GM12878 (cell line): ENCODE measurements around the gene ARFRP1. TPM values are rescaled to one million over a fixed set of nuclear protein-coding genes. Genes with fewer than 3 reads are reported as not detected.

Experiments
- ATAC-seq: fragments of 200-7000 bp; cut with Tn5 transposase; 3 replicates; pipeline ENCODE4 v1.9.1; 2020; ENCODE audit warnings: mild to moderate bottlenecking, moderate library complexity
- BruUV-seq: library from RNA; stranded (reverse); fragments of 400-500 nt; replicated peaks from 2 replicates; lab custom pipeline; 2021; lab: Mats Ljungman, UMichigan
- CTCF ChIA-PET: fragments of 300-600 bp; sonication (Branson Sonifier 250); formaldehyde crosslinking; extraction: SDS; loops from one replicate; lab custom pipeline; 2021; ENCODE audit warnings: inconsistent platforms; lab: Yijun Ruan, JAX
- POLR2A ChIA-PET: fragments of 350-600 bp; formaldehyde crosslinking; extraction: SDS; loops from one replicate; lab custom pipeline; 2021; ENCODE audit warnings: inconsistent platforms; lab: Charles Lee
- RAD21 ChIA-PET: fragments of 300-600 bp; sonication (Branson Sonifier 250); formaldehyde crosslinking; loops from one replicate; lab custom pipeline; 2023; ENCODE audit warnings: antibody characterized with exemption; ENCODE audit not compliant: unreplicated experiment; lab: Charles Lee
- SMC1A ChIA-PET: fragments of 300-600 bp; sonication (Branson Sonifier 250); formaldehyde crosslinking; loops from one replicate; lab custom pipeline; 2023; ENCODE audit not compliant: unreplicated experiment, uncharacterized antibody; lab: Charles Lee
- DNase-seq: peaks from one replicate; pipeline ENCODE4 v3.0.0-alpha.2; 2011; ENCODE audit warnings: low read depth, low spot score
- FAIRE-seq: peaks from 3 replicates; lab custom pipeline; 2011; peaks lifted over from hg19 to GRCh38; lab: Jason Lieb, UNC
- H2AFZ ChIP-seq: 2 replicates; pipeline ENCODE4 v1.6.0; 2011; ENCODE audit warnings: low read depth, low read length, control low read depth; ENCODE audit not compliant: control insufficient read depth
- H3K27ac ChIP-seq: 2 replicates; pipeline ENCODE4 v1.5.1; 2011; ENCODE audit warnings: control low read depth; ENCODE audit not compliant: control insufficient read depth, insufficient read depth
- H3K27me3 ChIP-seq, 2 experiments: replicated peaks in 1 of 2; 2 replicates each; pipeline versions ENCODE4 v1.6.0 to v1.6.1; 2011; ENCODE audit warnings: low read length in 1 of 2; ENCODE audit not compliant: control insufficient read depth in 2 of 2, insufficient read depth in 2 of 2
- H3K36me3 ChIP-seq, 2 experiments: 2 replicates each; pipeline ENCODE4 v1.5.1; 2011; ENCODE audit warnings: low read length in 1 of 2; ENCODE audit not compliant: control insufficient read depth in 2 of 2, insufficient read depth in 2 of 2
- H3K4me1 ChIP-seq: 2 replicates; pipeline ENCODE4 v1.6.1; 2011; ENCODE audit warnings: mild to moderate bottlenecking, low read length, moderate library complexity, mixed read lengths; ENCODE audit not compliant: control insufficient read depth, insufficient read depth
- H3K4me2 ChIP-seq: 2 replicates; pipeline ENCODE4 v1.6.0; 2011; ENCODE audit warnings: control low read depth; ENCODE audit not compliant: control insufficient read depth, insufficient read depth
- H3K4me3 ChIP-seq: fragments of 200-600 bp; sonication (generic); 2 replicates; pipeline ENCODE4 v1.5.1; 2016
- H3K79me2 ChIP-seq: 2 replicates; pipeline ENCODE4 v1.6.0; 2011; ENCODE audit warnings: low read length; ENCODE audit not compliant: control insufficient read depth, insufficient read depth
- H3K9ac ChIP-seq: 2 replicates; pipeline ENCODE4 v1.8.0; 2011; ENCODE audit warnings: low read length, control low read depth, mixed read lengths; ENCODE audit not compliant: control insufficient read depth, insufficient read depth
- H3K9me3 ChIP-seq: replicated peaks from 3 replicates; pipeline ENCODE4 v1.5.1; 2011; ENCODE audit warnings: mild to moderate bottlenecking, low read length; ENCODE audit not compliant: control insufficient read depth, insufficient read depth
- H4K20me1 ChIP-seq: 2 replicates; pipeline ENCODE4 v1.6.0; 2011; ENCODE audit not compliant: control insufficient read depth, insufficient read depth
- JUND ChIP-seq: IDR thresholded peaks from 2 replicates; pipeline ENCODE4 v1.6.1; 2012; ENCODE audit warnings: low read depth, mild to moderate bottlenecking, low read length, improper control_type of control experiment, moderate library complexity
- MAX ChIP-seq: IDR thresholded peaks from 2 replicates; pipeline ENCODE4 v1.6.1; 2012; ENCODE audit warnings: low read depth, low read length, improper control_type of control experiment
- POU2F2 ChIP-seq: IDR thresholded peaks from 3 replicates; pipeline ENCODE4 v1.6.1; 2011; ENCODE audit warnings: low read depth, mild to moderate bottlenecking, low read length, borderline replicate concordance
- TCF7 ChIP-seq: IDR thresholded peaks from 2 replicates; pipeline ENCODE4 v1.6.1; 2014; ENCODE audit warnings: antibody characterized with exemption, borderline replicate concordance
- WRNIP1 ChIP-seq: IDR thresholded peaks from 2 replicates; pipeline ENCODE4 v1.6.1; 2011; ENCODE audit warnings: low read depth, low read length, improper control_type of control experiment, borderline replicate concordance
- WGBS: methylation state at CpG from one replicate; pipeline ENCODE4 v1.1.6; 2016; ENCODE audit warnings: low lambda C conversion rate; ENCODE audit not compliant: insufficient replicate concordance, insufficient coverage; ENCODE audit errors: missing lambda C conversion rate; 5-methylcytosine and 5-hydroxymethylcytosine counted together
- in situ Hi-C: fragments of 300-500 bp; cut with MboI; formaldehyde crosslinking; loops from 9 replicates; pipeline ENCODE4 v1.14.3; 2018; ENCODE audit warnings: mixed read lengths
- intact Hi-C: fragments of 100-400 bp; cut with micrococcal nuclease; formaldehyde crosslinking; loops from one replicate; pipeline ENCODE4 v1.14.2; 2022; ENCODE audit not compliant: unreplicated experiment
- polyA plus RNA-seq, 11 experiments: library from polyadenylated mRNA; depleted of rRNA in 4 of 11; unstranded in 6 of 11; stranded (reverse) in 5 of 11; fragments of >200 nt; fragmentation: Nextera tagmentation in 4 of 11; fragmentation: Illumina TruSeq in 1 of 11; extraction: Ambion mirVana in 4 of 11; extraction: Trizol in 1 of 11; gene quantifications; 1 replicate in 1 of 11; 2 replicates in 10 of 11; pipeline versions ENCODE4 v1.2.1 to v1.2.3, GENCODE V29; 2011 to 2016; ENCODE audit warnings: inconsistent platforms in 2 of 11, missing spikeins in 2 of 11, low read depth in 1 of 11
- total RNA-seq, 4 experiments: library from RNA; depleted of rRNA in 3 of 4; stranded (reverse); fragments of >200 nt in 3 of 4; fragmentation: Illumina TruSeq in 1 of 4; extraction: Trizol in 1 of 4; gene quantifications; 2 replicates each; pipeline versions ENCODE4 v1.2.1 to v1.2.3, GENCODE V29; 2013 to 2021
- TF ChIP-seq, protein P1 (sequence below): fragments of 450-650 bp; IDR thresholded peaks from 2 replicates; pipeline ENCODE4 v1.6.1; 2017; ENCODE audit warnings: mild to moderate bottlenecking

The ARFRP1 gene
- total and polyA plus RNA-seq, 10 of the 15 experiments (the other 5 are each of a cell fraction or from before 2014, with no cell fraction given), result 0.37 to 71.7 (median 34.6) TPM

DNA sequence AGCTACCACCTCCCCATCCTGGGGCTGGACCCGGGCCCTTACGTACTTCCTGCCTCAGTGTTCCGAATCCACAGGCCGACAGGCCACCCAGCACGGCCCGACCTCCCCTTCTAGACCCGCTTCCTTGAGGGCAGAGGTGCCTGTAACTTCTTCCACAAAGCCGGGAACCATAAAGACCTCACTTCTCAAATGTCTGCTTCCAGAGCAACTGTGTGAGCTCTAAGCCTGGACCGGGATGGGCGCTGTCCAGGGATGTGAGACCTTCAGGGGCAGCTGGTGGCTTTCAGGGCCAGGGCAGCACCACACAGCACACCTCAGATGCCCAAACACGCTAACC lies 41.1 kb upstream of the ARFRP1 start:
- RAD21 ChIA-PET, result no interaction called here
- in situ Hi-C loops (no loop called here), intact Hi-C loops (no loop called here)
- no peak overlapping the region for H3K27ac ChIP-seq
- H4K20me1 ChIP-seq, result no peaks in the 10 kb centered on the region
- POLR2A ChIA-PET, result no interaction called here
- no peak overlapping the region for H2AFZ ChIP-seq
- H3K4me1 ChIP-seq, result no peaks in the 10 kb centered on the region
- no peaks in the 10 kb centered on the region for H3K79me2 ChIP-seq
- 71% methylated on average over 11 of the region's 11 CpGs for WGBS
- FAIRE-seq (no peak), DNase-seq (no peak), ATAC-seq (no peak)
- SMC1A ChIA-PET, result no interaction called here
- TF ChIP-seq JUND, result no peak
- TF ChIP-seq TCF7, result no peak
- TF ChIP-seq, protein P1, sequence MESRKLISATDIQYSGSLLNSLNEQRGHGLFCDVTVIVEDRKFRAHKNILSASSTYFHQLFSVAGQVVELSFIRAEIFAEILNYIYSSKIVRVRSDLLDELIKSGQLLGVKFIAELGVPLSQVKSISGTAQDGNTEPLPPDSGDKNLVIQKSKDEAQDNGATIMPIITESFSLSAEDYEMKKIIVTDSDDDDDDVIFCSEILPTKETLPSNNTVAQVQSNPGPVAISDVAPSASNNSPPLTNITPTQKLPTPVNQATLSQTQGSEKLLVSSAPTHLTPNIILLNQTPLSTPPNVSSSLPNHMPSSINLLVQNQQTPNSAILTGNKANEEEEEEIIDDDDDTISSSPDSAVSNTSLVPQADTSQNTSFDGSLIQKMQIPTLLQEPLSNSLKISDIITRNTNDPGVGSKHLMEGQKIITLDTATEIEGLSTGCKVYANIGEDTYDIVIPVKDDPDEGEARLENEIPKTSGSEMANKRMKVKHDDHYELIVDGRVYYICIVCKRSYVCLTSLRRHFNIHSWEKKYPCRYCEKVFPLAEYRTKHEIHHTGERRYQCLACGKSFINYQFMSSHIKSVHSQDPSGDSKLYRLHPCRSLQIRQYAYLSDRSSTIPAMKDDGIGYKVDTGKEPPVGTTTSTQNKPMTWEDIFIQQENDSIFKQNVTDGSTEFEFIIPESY, result no peak
- no peak for TF ChIP-seq POU2F2
- no peak for TF ChIP-seq WRNIP1
- TF ChIP-seq MAX, result no peak
- no peaks in the 10 kb centered on the region for H3K27me3 ChIP-seq
- no peak overlapping the region for H3K4me2 ChIP-seq
- H3K9ac ChIP-seq, result no peak overlapping the region
- no peaks in the 10 kb centered on the region; a peak in 1 of 4 replicates for H3K36me3 ChIP-seq
- CTCF ChIA-PET, result interaction anchor here (1.3 kb wide), 1 partner anchor 115 kb away, joined by 3 read pairs; no protein-coding TSS in a partner anchor
- no peak overlapping the region for H3K4me3 ChIP-seq
- no peaks in the 10 kb centered on the region for H3K9me3 ChIP-seq
- BruUV-seq, result no TSS peak
